Neural progenitor cell (in vitro differentiated cells): Measurements from ENCODE around the gene WRAP53.

ENCODE experiments used
- EZH2 ChIP-seq: fragments of 200-600 bp; sonication (generic); IDR thresholded peaks from 2 replicates; pipeline ENCODE4 v1.6.1; 2017; ENCODE audit warnings: antibody characterized with exemption, mild to moderate bottlenecking, moderate library complexity
- TF ChIP-seq, protein P1 (sequence below): fragments of 200-600 bp; sonication (generic); IDR thresholded peaks from 2 replicates; pipeline ENCODE4 v1.5.1; 2017; ENCODE audit warnings: antibody characterized with exemption, mild to moderate bottlenecking

GRCh38 chr17:7721612-7722011, 33.3 kb downstream of the WRAP53 start:
- TF ChIP-seq, protein P1, sequence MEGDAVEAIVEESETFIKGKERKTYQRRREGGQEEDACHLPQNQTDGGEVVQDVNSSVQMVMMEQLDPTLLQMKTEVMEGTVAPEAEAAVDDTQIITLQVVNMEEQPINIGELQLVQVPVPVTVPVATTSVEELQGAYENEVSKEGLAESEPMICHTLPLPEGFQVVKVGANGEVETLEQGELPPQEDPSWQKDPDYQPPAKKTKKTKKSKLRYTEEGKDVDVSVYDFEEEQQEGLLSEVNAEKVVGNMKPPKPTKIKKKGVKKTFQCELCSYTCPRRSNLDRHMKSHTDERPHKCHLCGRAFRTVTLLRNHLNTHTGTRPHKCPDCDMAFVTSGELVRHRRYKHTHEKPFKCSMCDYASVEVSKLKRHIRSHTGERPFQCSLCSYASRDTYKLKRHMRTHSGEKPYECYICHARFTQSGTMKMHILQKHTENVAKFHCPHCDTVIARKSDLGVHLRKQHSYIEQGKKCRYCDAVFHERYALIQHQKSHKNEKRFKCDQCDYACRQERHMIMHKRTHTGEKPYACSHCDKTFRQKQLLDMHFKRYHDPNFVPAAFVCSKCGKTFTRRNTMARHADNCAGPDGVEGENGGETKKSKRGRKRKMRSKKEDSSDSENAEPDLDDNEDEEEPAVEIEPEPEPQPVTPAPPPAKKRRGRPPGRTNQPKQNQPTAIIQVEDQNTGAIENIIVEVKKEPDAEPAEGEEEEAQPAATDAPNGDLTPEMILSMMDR, result no peak
- TF ChIP-seq EZH2, result no peak
